Measurements from ENCODE around the gene SF3A1.

GRCh38 chr22:30305906-30306626 lies 50.6 kb downstream of the SF3A1 start:
- TF ChIP-seq, protein P1, sequence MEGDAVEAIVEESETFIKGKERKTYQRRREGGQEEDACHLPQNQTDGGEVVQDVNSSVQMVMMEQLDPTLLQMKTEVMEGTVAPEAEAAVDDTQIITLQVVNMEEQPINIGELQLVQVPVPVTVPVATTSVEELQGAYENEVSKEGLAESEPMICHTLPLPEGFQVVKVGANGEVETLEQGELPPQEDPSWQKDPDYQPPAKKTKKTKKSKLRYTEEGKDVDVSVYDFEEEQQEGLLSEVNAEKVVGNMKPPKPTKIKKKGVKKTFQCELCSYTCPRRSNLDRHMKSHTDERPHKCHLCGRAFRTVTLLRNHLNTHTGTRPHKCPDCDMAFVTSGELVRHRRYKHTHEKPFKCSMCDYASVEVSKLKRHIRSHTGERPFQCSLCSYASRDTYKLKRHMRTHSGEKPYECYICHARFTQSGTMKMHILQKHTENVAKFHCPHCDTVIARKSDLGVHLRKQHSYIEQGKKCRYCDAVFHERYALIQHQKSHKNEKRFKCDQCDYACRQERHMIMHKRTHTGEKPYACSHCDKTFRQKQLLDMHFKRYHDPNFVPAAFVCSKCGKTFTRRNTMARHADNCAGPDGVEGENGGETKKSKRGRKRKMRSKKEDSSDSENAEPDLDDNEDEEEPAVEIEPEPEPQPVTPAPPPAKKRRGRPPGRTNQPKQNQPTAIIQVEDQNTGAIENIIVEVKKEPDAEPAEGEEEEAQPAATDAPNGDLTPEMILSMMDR (IDR thresholded peaks at IDR 0.05; ENCODE audit: insufficient read depth, low read depth, low read length) = no peak
- no peak for TF ChIP-seq EZH2 (IDR thresholded peaks at IDR 0.05; ENCODE audit: insufficient read depth, low read length)

All from astrocyte (in vitro differentiated cells and primary cell).